Neural crest cell (in vitro differentiated cells): Measurements from ENCODE around the gene CCNG2. TPM values are rescaled to one million over a fixed set of nuclear protein-coding genes. Genes with fewer than 3 reads are reported as not detected.

Experiments
- DNase-seq: peaks from one replicate; pipeline ENCODE4 v3.0.0; 2021; ENCODE audit warnings: low read depth, mixed read lengths, low spot score
- H3K27ac Mint-ChIP-seq: one replicate; pipeline ENCODE4 v1.8.0; 2021; ENCODE audit warnings: mild to moderate bottlenecking, mixed read lengths; ENCODE audit not compliant: unreplicated experiment
- H3K27me3 Mint-ChIP-seq: 2 replicates; pipeline ENCODE4 v1.8.0; 2021; ENCODE audit warnings: low read depth, mild to moderate bottlenecking, mixed read lengths
- H3K36me3 Mint-ChIP-seq: 2 replicates; pipeline ENCODE4 v1.8.0; 2021; ENCODE audit warnings: low read depth, mild to moderate bottlenecking, mixed read lengths
- H3K4me1 Mint-ChIP-seq: 2 replicates; pipeline ENCODE4 v1.8.0; 2021; ENCODE audit warnings: mixed read lengths
- H3K4me3 Mint-ChIP-seq: one replicate; pipeline ENCODE4 v1.8.0; 2021; ENCODE audit warnings: mild to moderate bottlenecking, mixed read lengths
- H3K9me3 Mint-ChIP-seq: 2 replicates; pipeline ENCODE4 v1.8.0; 2021; ENCODE audit warnings: mixed read lengths
- CTCF ChIP-seq: fragments of 200-600 bp; sonication (generic); conservative IDR thresholded peaks from 2 replicates; pipeline ENCODE4 v1.5.0; 2021; ENCODE audit warnings: antibody characterized with exemption, mild to moderate bottlenecking
- total RNA-seq: library from RNA; stranded (reverse); gene quantifications from 2 replicates; pipeline ENCODE4 v1.2.1, GENCODE V29; 2021

Gene CCNG2
- total RNA-seq, 1 donor from 2014 or later: 57.2 TPM

GRCh38 chr4:77187322-77187721, 30.3 kb downstream of the CCNG2 start:
- Mint-ChIP-seq H3K9me3 (no peaks in the 10 kb centered on the region), H3K4me1 (peaks cover 8% of the 10 kb centered on the region), H3K27ac (peak overlapping the region; percentile 53), H3K36me3 (no peaks in the 10 kb centered on the region), H3K27me3 (peaks cover 5% of the 10 kb centered on the region), H3K4me3 (no peak overlapping the region)
- TF ChIP-seq CTCF: no peak
- no peak for DNase-seq

DNA sequence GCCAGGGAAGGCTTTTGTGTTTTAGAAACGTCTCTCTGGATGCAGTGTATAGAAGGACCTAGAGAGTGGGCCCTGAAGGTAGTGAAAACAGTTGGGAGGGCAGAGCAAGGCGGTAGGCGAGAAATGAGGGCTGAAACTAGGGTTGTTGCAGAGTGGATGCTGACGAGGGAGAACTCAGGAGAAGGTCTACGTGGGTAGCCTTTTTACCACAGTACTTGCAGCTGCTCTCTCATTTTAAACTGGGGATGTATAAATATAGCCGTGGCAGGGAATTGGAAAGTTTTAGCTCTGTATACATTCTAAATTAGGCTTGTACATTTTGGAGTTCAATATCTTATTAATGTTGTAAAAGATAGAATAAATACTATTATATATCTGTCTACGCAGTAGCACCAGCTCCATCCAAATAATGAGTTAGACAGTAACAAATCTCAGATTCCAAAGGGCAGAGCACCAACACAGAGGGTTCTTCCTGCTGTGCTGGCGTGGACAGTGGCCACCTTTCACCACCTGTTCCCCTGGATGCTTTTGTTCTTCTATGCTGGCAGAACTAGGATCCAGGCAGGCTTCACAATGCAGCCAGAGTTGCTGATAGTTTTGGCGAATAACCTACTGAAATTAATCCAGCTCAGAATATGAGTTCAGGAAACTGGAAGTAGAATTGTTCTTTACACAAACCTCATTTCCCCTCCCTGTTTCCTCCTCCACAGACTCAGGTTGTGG, 31.7 kb downstream of the CCNG2 start:
- TF ChIP-seq CTCF: no peak
- Mint-ChIP-seq H3K27ac (peak overlapping the region; percentile 72), H3K36me3 (no peaks in the 10 kb centered on the region), H3K4me3 (no peak overlapping the region), H3K27me3 (peaks cover 8% of the 10 kb centered on the region), H3K4me1 (peaks cover 8% of the 10 kb centered on the region), H3K9me3 (peaks cover 4% of the 10 kb centered on the region)
- DNase-seq: no peak

DNA sequence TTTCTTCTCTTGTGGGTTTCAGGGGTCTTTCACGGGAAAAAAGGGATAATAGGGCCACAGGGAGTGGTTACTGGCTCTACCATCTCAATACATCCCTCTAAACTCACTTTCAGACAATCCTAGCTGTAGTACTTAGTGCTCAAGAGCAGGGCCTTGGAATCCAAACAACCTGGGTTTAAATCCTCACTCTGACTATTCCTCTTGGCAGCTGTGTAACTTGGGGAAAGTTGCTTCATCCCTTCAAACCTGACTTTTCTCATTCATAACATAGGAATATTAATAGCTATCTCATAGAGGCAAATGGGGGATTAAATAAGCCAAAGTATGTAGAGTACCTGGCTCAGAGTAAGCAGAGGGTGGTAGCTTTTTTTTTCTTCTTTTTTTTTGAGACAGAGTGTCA, 32.4 kb downstream of the CCNG2 start:
- H3K9me3 Mint-ChIP-seq: peaks cover 4% of the 10 kb centered on the region
- DNase-seq: no peak
- H3K4me3 Mint-ChIP-seq: no peak overlapping the region
- H3K4me1 Mint-ChIP-seq: peaks cover 8% of the 10 kb centered on the region
- H3K36me3 Mint-ChIP-seq: no peaks in the 10 kb centered on the region
- no peak for TF ChIP-seq CTCF
- H3K27ac Mint-ChIP-seq: no peak overlapping the region
- peaks cover 8% of the 10 kb centered on the region for H3K27me3 Mint-ChIP-seq

- TF ChIP-seq CTCF: no peak
- no peak for DNase-seq
- no peak overlapping the region for H3K4me3 Mint-ChIP-seq
- no peaks in the 10 kb centered on the region for H3K36me3 Mint-ChIP-seq
- H3K27me3 Mint-ChIP-seq: peaks cover 8% of the 10 kb centered on the region
- H3K27ac Mint-ChIP-seq: no peak overlapping the region
- H3K4me1 Mint-ChIP-seq: peaks cover 8% of the 10 kb centered on the region
- peaks cover 4% of the 10 kb centered on the region for H3K9me3 Mint-ChIP-seq
These were observed 33.0 kb downstream of the CCNG2 start for GRCh38 chr4:77190053-77190452.

GRCh38 chr4:77193046-77193445, 36.0 kb downstream of the CCNG2 start:
- H3K27me3 Mint-ChIP-seq: peaks cover 5% of the 10 kb centered on the region
- no peak for TF ChIP-seq CTCF
- H3K27ac Mint-ChIP-seq: no peak overlapping the region
- no peaks in the 10 kb centered on the region for H3K4me1 Mint-ChIP-seq
- H3K4me3 Mint-ChIP-seq: no peak overlapping the region
- no peak for DNase-seq
- H3K36me3 Mint-ChIP-seq: no peaks in the 10 kb centered on the region
- H3K9me3 Mint-ChIP-seq: peaks cover 7% of the 10 kb centered on the region
